ENCODE results near the gene SLC5A11.

DNA sequence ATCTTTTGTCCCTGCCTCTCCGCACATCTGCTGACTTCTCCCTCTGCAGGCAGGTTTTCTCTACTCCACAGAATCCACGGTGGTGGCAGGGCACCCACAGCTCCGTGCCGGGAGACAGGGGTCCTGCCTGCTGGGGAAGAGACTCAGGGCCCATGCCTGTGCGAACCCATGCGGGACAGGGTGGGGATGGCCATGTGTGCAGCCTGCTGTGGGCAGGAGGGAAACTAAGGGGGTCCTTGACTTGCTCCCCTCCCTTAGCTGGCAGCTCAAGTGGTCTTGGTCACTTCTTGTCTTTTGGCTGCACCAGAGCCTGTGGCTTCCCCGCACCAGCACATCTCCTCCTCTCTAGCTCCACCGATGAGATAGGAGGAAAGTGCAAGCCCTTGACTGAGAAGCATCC, 69.8 kb downstream of the SLC5A11 start:
- TF ChIP-seq GATA2 (IDR thresholded peaks at IDR 0.05; ENCODE audit: low read depth, low read length) (no peak), GATA3 (IDR thresholded peaks at IDR 0.05; ENCODE audit: low read depth, low read length) (no peak)
